Activated CD8-positive, alpha-beta T cell treated with anti-CD3 and anti-CD28 coated beads for 36 hours (primary cell): ENCODE results near the gene SPACA1. TPM values are rescaled to one million over a fixed set of nuclear protein-coding genes. Genes with fewer than 3 reads are reported as not detected.

Experiments
- ATAC-seq: fragments of 200-7000 bp; cut with Tn5 transposase; one replicate; pipeline ENCODE4 v1.10.0; 2021; ENCODE audit warnings: mild to moderate bottlenecking, moderate library complexity
- CTCF ChIA-PET: fragments of 350-600 bp; sonication (Branson Sonifier 250); formaldehyde crosslinking; loops from one replicate; lab custom pipeline; 2021; ENCODE audit warnings: antibody characterized with exemption; lab: Charles Lee
- POLR2A ChIA-PET: fragments of 350-600 bp; sonication (Branson Sonifier 250); formaldehyde crosslinking; loops from one replicate; lab custom pipeline; 2021; ENCODE audit warnings: antibody characterized with exemption; lab: Charles Lee
- DNase-seq: peaks from one replicate; pipeline ENCODE4 v3.0.0-alpha.2; 2020
- H3K27ac Mint-ChIP-seq: one replicate; pipeline ENCODE4 v1.8.0; 2021; ENCODE audit warnings: mild to moderate bottlenecking, mixed read lengths
- H3K27me3 Mint-ChIP-seq: one replicate; pipeline ENCODE4 v1.8.0; 2021; ENCODE audit warnings: mixed read lengths
- H3K36me3 Mint-ChIP-seq: one replicate; pipeline ENCODE4 v1.8.0; 2021; ENCODE audit warnings: low read depth, mixed read lengths
- H3K4me1 Mint-ChIP-seq: one replicate; pipeline ENCODE4 v1.8.0; 2021; ENCODE audit warnings: low read depth, mixed read lengths
- H3K4me3 Mint-ChIP-seq: one replicate; pipeline ENCODE4 v1.8.0; 2021; ENCODE audit warnings: mild to moderate bottlenecking, moderate library complexity, mixed read lengths
- H3K9me3 Mint-ChIP-seq: one replicate; pipeline ENCODE4 v1.8.0; 2021; ENCODE audit warnings: mixed read lengths
- intact Hi-C: fragments of 100-400 bp; cut with micrococcal nuclease; formaldehyde crosslinking; loops from one replicate; pipeline ENCODE4 v1.10.0; 2022
- total RNA-seq, 2 experiments: library from RNA; stranded (reverse); gene quantifications; one replicate each; pipeline ENCODE4 v1.2.3, GENCODE V29; 2021
- TF ChIP-seq, protein P1 (sequence below): fragments of 200-600 bp; IDR thresholded peaks from one replicate; pipeline ENCODE4 v1.8.0; 2022; ENCODE audit warnings: antibody characterized with exemption, mild to moderate bottlenecking

Gene SPACA1
- total RNA-seq, 2 experiments from 2014 or later = not detected

GRCh38 chr6:88024696-88025095 is 22.9 kb upstream of the SPACA1 start:
- Mint-ChIP-seq H3K9me3 (peaks cover 11% of the 10 kb centered on the region), H3K27ac (no peak overlapping the region), H3K36me3 (no peaks in the 10 kb centered on the region), H3K27me3 (peaks cover 4% of the 10 kb centered on the region), H3K4me1 (no peaks in the 10 kb centered on the region), H3K4me3 (no peak overlapping the region)
- TF ChIP-seq, protein P1, sequence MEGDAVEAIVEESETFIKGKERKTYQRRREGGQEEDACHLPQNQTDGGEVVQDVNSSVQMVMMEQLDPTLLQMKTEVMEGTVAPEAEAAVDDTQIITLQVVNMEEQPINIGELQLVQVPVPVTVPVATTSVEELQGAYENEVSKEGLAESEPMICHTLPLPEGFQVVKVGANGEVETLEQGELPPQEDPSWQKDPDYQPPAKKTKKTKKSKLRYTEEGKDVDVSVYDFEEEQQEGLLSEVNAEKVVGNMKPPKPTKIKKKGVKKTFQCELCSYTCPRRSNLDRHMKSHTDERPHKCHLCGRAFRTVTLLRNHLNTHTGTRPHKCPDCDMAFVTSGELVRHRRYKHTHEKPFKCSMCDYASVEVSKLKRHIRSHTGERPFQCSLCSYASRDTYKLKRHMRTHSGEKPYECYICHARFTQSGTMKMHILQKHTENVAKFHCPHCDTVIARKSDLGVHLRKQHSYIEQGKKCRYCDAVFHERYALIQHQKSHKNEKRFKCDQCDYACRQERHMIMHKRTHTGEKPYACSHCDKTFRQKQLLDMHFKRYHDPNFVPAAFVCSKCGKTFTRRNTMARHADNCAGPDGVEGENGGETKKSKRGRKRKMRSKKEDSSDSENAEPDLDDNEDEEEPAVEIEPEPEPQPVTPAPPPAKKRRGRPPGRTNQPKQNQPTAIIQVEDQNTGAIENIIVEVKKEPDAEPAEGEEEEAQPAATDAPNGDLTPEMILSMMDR = no peak
- POLR2A ChIA-PET = no interaction called here
- ATAC-seq = no peak
- CTCF ChIA-PET = interaction anchor here (1.4 kb wide), 1 partner anchor 12 kb away, joined by 3 read pairs; no protein-coding TSS in a partner anchor
- intact Hi-C loops = no loop called here
- no peak for DNase-seq

DNA sequence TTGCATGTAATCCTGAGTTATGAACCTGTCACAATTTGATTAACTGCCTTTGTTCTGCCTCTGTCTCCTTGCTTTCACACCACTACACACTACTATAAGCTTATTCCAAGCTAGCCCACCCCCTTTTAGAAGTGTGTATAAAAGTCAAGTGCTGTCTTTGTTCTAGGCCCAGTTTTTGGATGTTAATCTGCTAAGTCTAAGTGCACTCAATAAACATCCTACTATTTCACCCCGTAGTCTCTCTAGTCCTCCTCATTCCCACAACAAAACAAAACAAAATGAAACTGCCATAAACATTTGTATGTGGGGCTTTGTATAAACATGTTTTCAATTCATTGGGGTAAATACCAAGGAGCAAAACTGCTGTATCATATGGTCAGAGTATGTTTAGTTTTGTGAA is 16.1 kb upstream of the SPACA1 start:
- peaks cover 4% of the 10 kb centered on the region for H3K36me3 Mint-ChIP-seq
- DNase-seq = no peak
- H3K4me3 Mint-ChIP-seq = no peak overlapping the region
- H3K27ac Mint-ChIP-seq = no peak overlapping the region
- H3K9me3 Mint-ChIP-seq = peaks cover 43% of the 10 kb centered on the region
- TF ChIP-seq, protein P1 = no peak
- intact Hi-C loops = no loop called here
- no peaks in the 10 kb centered on the region for H3K4me1 Mint-ChIP-seq
- POLR2A ChIA-PET = no interaction called here
- CTCF ChIA-PET = interaction anchor here (0.6 kb wide), 1 partner anchor 117 kb away, joined by 3 read pairs; no protein-coding TSS in a partner anchor
- no peaks in the 10 kb centered on the region for H3K27me3 Mint-ChIP-seq
- no peak for ATAC-seq

DNA sequence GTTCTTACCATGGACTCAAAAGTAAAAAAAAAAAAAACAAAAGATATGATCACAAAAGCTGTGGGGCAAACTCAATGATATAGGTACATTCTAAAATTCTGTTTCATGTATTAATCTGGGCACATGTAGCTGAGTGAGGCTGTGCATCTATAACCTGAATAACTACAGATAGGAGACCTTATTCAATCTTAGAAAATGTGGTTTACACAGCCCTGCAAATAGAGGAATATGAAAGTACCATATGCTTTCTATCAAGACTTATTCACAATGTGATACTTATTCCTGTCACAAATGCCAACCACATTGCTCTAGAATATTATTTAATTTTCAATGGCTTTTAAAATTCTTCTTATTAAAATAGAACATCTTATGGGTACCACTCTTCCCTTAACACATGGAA is 3.1 kb upstream of the SPACA1 start:
- TF ChIP-seq, protein P1 = no peak
- intact Hi-C loops = no loop called here
- Mint-ChIP-seq H3K27ac (no peak overlapping the region), H3K4me1 (no peaks in the 10 kb centered on the region), H3K27me3 (peaks cover 22% of the 10 kb centered on the region), H3K36me3 (no peaks in the 10 kb centered on the region), H3K4me3 (no peak overlapping the region), H3K9me3 (no peaks in the 10 kb centered on the region)
- ChIA-PET POLR2A (no interaction called here), CTCF (no interaction called here)
- DNase-seq (no peak), ATAC-seq (no peak)

DNA sequence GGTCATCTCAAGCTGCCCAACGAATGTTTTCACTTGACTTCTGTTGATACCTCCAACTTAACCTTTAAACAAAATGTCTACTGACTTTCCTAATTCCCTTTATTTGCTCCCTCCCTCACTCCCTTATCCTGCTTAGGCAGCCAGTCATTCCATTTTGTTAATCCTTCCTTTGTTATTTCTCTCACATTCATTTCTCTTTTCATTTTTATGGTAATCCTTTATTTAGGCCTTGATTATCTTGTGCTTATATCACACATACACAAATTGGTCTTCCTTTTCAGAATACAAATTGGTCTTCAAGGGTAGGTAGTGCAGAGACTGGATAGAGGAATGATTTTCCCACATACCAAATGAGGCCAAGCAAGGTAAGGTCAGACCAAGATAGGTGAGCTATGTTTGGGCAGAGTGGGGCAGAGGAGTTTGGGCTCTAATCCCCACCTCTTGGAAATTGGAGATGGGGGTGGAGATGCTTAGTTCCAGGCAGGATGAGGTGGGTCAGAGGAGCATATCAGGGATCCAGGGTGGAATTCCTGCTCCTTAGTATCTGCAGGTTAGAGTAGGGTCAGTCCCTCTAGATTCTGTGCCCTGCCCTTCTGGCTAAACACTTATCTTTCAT is 2.0 kb upstream of the SPACA1 start:
- intact Hi-C loops = no loop called here
- ChIA-PET CTCF (no interaction called here), POLR2A (no interaction called here)
- H3K27me3 Mint-ChIP-seq = peaks cover 22% of the 10 kb centered on the region
- no peak overlapping the region for H3K4me3 Mint-ChIP-seq
- no peaks in the 10 kb centered on the region for H3K4me1 Mint-ChIP-seq
- ATAC-seq (no peak), DNase-seq (no peak)
- H3K36me3 Mint-ChIP-seq = no peaks in the 10 kb centered on the region
- no peak overlapping the region for H3K27ac Mint-ChIP-seq
- H3K9me3 Mint-ChIP-seq = no peaks in the 10 kb centered on the region
- TF ChIP-seq, protein P1 = no peak

- Mint-ChIP-seq H3K27ac (no peak overlapping the region), H3K27me3 (peaks cover 23% of the 10 kb centered on the region), H3K4me1 (no peaks in the 10 kb centered on the region), H3K9me3 (no peaks in the 10 kb centered on the region), H3K36me3 (no peaks in the 10 kb centered on the region), H3K4me3 (no peak overlapping the region)
- intact Hi-C loops = no loop called here
- TF ChIP-seq, protein P1 = no peak
- no peak for ATAC-seq
- ChIA-PET POLR2A (interaction anchor here (0.6 kb wide), 1 partner anchor 22 kb away, joined by 3 read pairs; no protein-coding TSS in a partner anchor), CTCF (no interaction called here)
- DNase-seq = no peak
These were observed 937 bp downstream of the SPACA1 start for GRCh38 chr6:88048578-88048977.
